GM12878 (cell line): Measurements from ENCODE around the gene UBE2I. TPM values are rescaled to one million over a fixed set of nuclear protein-coding genes. Genes with fewer than 3 reads are reported as not detected.

Experiments
- ATAC-seq: fragments of 200-7000 bp; cut with Tn5 transposase; 3 replicates; pipeline ENCODE4 v1.9.1; 2020; ENCODE audit warnings: mild to moderate bottlenecking, moderate library complexity
- BruUV-seq: library from RNA; stranded (reverse); fragments of 400-500 nt; replicated peaks from 2 replicates; lab custom pipeline; 2021; lab: Mats Ljungman, UMichigan
- CTCF ChIA-PET: fragments of 300-600 bp; sonication (Branson Sonifier 250); formaldehyde crosslinking; extraction: SDS; loops from one replicate; lab custom pipeline; 2021; ENCODE audit warnings: inconsistent platforms; lab: Yijun Ruan, JAX
- POLR2A ChIA-PET: fragments of 350-600 bp; formaldehyde crosslinking; extraction: SDS; loops from one replicate; lab custom pipeline; 2021; ENCODE audit warnings: inconsistent platforms; lab: Charles Lee
- RAD21 ChIA-PET: fragments of 300-600 bp; sonication (Branson Sonifier 250); formaldehyde crosslinking; loops from one replicate; lab custom pipeline; 2023; ENCODE audit warnings: antibody characterized with exemption; ENCODE audit not compliant: unreplicated experiment; lab: Charles Lee
- SMC1A ChIA-PET: fragments of 300-600 bp; sonication (Branson Sonifier 250); formaldehyde crosslinking; loops from one replicate; lab custom pipeline; 2023; ENCODE audit not compliant: unreplicated experiment, uncharacterized antibody; lab: Charles Lee
- DNase-seq: peaks from one replicate; pipeline ENCODE4 v3.0.0-alpha.2; 2011; ENCODE audit warnings: low read depth, low spot score
- FAIRE-seq: peaks from 3 replicates; lab custom pipeline; 2011; peaks lifted over from hg19 to GRCh38; lab: Jason Lieb, UNC
- H2AFZ ChIP-seq: 2 replicates; pipeline ENCODE4 v1.6.0; 2011; ENCODE audit warnings: low read depth, low read length, control low read depth; ENCODE audit not compliant: control insufficient read depth
- H3K27ac ChIP-seq: 2 replicates; pipeline ENCODE4 v1.5.1; 2011; ENCODE audit warnings: control low read depth; ENCODE audit not compliant: control insufficient read depth, insufficient read depth
- H3K27me3 ChIP-seq, 2 experiments: replicated peaks in 1 of 2; 2 replicates each; pipeline versions ENCODE4 v1.6.0 to v1.6.1; 2011; ENCODE audit warnings: low read length in 1 of 2; ENCODE audit not compliant: control insufficient read depth in 2 of 2, insufficient read depth in 2 of 2
- H3K36me3 ChIP-seq, 2 experiments: 2 replicates each; pipeline ENCODE4 v1.5.1; 2011; ENCODE audit warnings: low read length in 1 of 2; ENCODE audit not compliant: control insufficient read depth in 2 of 2, insufficient read depth in 2 of 2
- H3K4me1 ChIP-seq: 2 replicates; pipeline ENCODE4 v1.6.1; 2011; ENCODE audit warnings: mild to moderate bottlenecking, low read length, moderate library complexity, mixed read lengths; ENCODE audit not compliant: control insufficient read depth, insufficient read depth
- H3K4me2 ChIP-seq: 2 replicates; pipeline ENCODE4 v1.6.0; 2011; ENCODE audit warnings: control low read depth; ENCODE audit not compliant: control insufficient read depth, insufficient read depth
- H3K4me3 ChIP-seq: fragments of 200-600 bp; sonication (generic); 2 replicates; pipeline ENCODE4 v1.5.1; 2016
- H3K79me2 ChIP-seq: 2 replicates; pipeline ENCODE4 v1.6.0; 2011; ENCODE audit warnings: low read length; ENCODE audit not compliant: control insufficient read depth, insufficient read depth
- H3K9ac ChIP-seq: 2 replicates; pipeline ENCODE4 v1.8.0; 2011; ENCODE audit warnings: low read length, control low read depth, mixed read lengths; ENCODE audit not compliant: control insufficient read depth, insufficient read depth
- H3K9me3 ChIP-seq: replicated peaks from 3 replicates; pipeline ENCODE4 v1.5.1; 2011; ENCODE audit warnings: mild to moderate bottlenecking, low read length; ENCODE audit not compliant: control insufficient read depth, insufficient read depth
- H4K20me1 ChIP-seq: 2 replicates; pipeline ENCODE4 v1.6.0; 2011; ENCODE audit not compliant: control insufficient read depth, insufficient read depth
- E2F8 ChIP-seq: fragments of 450-650 bp; IDR thresholded peaks from 2 replicates; pipeline ENCODE4 v1.6.1; 2018; ENCODE audit warnings: mild to moderate bottlenecking, low read depth, moderate library complexity; ENCODE audit not compliant: partially characterized antibody
- EGR1 ChIP-seq, 2 experiments: IDR thresholded peaks; 1 replicate in 1 of 2; 2 replicates in 1 of 2; pipeline ENCODE4 v1.6.1; 2011 to 2012; ENCODE audit warnings: low read depth in 2 of 2, low read length in 2 of 2, borderline replicate concordance in 1 of 2, mild to moderate bottlenecking in 1 of 2, moderate library complexity in 1 of 2
- NRF1 ChIP-seq: conservative IDR thresholded peaks from 2 replicates; pipeline ENCODE4 v1.6.1; 2011; ENCODE audit warnings: mild to moderate bottlenecking, low read depth, low read length, improper control_type of control experiment
- POLR2A ChIP-seq: IDR thresholded peaks from 2 replicates; pipeline ENCODE4 v1.6.1; 2011; ENCODE audit warnings: low read depth, mild to moderate bottlenecking, low read length
- POLR2AphosphoS2 ChIP-seq: IDR thresholded peaks from 2 replicates; pipeline ENCODE4 v1.6.1; 2011; ENCODE audit warnings: low read depth, mild to moderate bottlenecking, low read length, improper control_type of control experiment, moderate library complexity
- POLR2AphosphoS5 ChIP-seq: IDR thresholded peaks from 2 replicates; pipeline ENCODE4 v1.6.1; 2011; ENCODE audit warnings: mild to moderate bottlenecking, low read length, inconsistent platforms
- RAD51 ChIP-seq: fragments of 450-650 bp; IDR thresholded peaks from 2 replicates; pipeline ENCODE4 v1.6.1; 2016; ENCODE audit warnings: moderate library complexity, mild to moderate bottlenecking, inconsistent platforms
- RBBP5 ChIP-seq: fragments of 200-600 bp; sonication (generic); conservative IDR thresholded peaks from 2 replicates; pipeline ENCODE4 v1.6.1; 2016
- SREBF1 ChIP-seq: IDR thresholded peaks from 2 replicates; pipeline ENCODE4 v1.6.1; 2012; ENCODE audit warnings: mild to moderate bottlenecking, low read length
- STAT1 ChIP-seq: fragments of 450-650 bp; conservative IDR thresholded peaks from 2 replicates; pipeline ENCODE4 v1.6.1; 2014; ENCODE audit warnings: antibody characterized with exemption, mild to moderate bottlenecking
- ZNF207 ChIP-seq: fragments of 450-650 bp; IDR thresholded peaks from 2 replicates; pipeline ENCODE4 v1.6.1; 2014; ENCODE audit warnings: antibody characterized with exemption, mild to moderate bottlenecking, borderline replicate concordance
- ZNF622 ChIP-seq: fragments of 450-650 bp; IDR thresholded peaks from 2 replicates; pipeline ENCODE4 v1.6.1; 2017; ENCODE audit warnings: mild to moderate bottlenecking, inconsistent platforms
- WGBS: methylation state at CpG from one replicate; pipeline ENCODE4 v1.1.6; 2016; ENCODE audit warnings: low lambda C conversion rate; ENCODE audit not compliant: insufficient replicate concordance, insufficient coverage; ENCODE audit errors: missing lambda C conversion rate; 5-methylcytosine and 5-hydroxymethylcytosine counted together
- in situ Hi-C: fragments of 300-500 bp; cut with MboI; formaldehyde crosslinking; loops from 9 replicates; pipeline ENCODE4 v1.14.3; 2018; ENCODE audit warnings: mixed read lengths
- intact Hi-C: fragments of 100-400 bp; cut with micrococcal nuclease; formaldehyde crosslinking; loops from one replicate; pipeline ENCODE4 v1.14.2; 2022; ENCODE audit not compliant: unreplicated experiment
- polyA plus RNA-seq, 11 experiments: library from polyadenylated mRNA; depleted of rRNA in 4 of 11; unstranded in 6 of 11; stranded (reverse) in 5 of 11; fragments of >200 nt; fragmentation: Nextera tagmentation in 4 of 11; fragmentation: Illumina TruSeq in 1 of 11; extraction: Ambion mirVana in 4 of 11; extraction: Trizol in 1 of 11; gene quantifications; 1 replicate in 1 of 11; 2 replicates in 10 of 11; pipeline versions ENCODE4 v1.2.1 to v1.2.3, GENCODE V29; 2011 to 2016; ENCODE audit warnings: inconsistent platforms in 2 of 11, missing spikeins in 2 of 11, low read depth in 1 of 11
- total RNA-seq, 4 experiments: library from RNA; depleted of rRNA in 3 of 4; stranded (reverse); fragments of >200 nt in 3 of 4; fragmentation: Illumina TruSeq in 1 of 4; extraction: Trizol in 1 of 4; gene quantifications; 2 replicates each; pipeline versions ENCODE4 v1.2.1 to v1.2.3, GENCODE V29; 2013 to 2021
- TF ChIP-seq, protein P1 (sequence below): fragments of 450-650 bp; formaldehyde crosslinking; IDR thresholded peaks from 2 replicates; pipeline ENCODE4 v1.5.0; 2022; ENCODE audit warnings: mild to moderate bottlenecking, missing genetic modification characterization

The UBE2I gene
- total and polyA plus RNA-seq, 10 of the 15 experiments (the other 5 are each of a cell fraction or from before 2014, with no cell fraction given) = 47.5 to 243 (median 194) TPM

DNA sequence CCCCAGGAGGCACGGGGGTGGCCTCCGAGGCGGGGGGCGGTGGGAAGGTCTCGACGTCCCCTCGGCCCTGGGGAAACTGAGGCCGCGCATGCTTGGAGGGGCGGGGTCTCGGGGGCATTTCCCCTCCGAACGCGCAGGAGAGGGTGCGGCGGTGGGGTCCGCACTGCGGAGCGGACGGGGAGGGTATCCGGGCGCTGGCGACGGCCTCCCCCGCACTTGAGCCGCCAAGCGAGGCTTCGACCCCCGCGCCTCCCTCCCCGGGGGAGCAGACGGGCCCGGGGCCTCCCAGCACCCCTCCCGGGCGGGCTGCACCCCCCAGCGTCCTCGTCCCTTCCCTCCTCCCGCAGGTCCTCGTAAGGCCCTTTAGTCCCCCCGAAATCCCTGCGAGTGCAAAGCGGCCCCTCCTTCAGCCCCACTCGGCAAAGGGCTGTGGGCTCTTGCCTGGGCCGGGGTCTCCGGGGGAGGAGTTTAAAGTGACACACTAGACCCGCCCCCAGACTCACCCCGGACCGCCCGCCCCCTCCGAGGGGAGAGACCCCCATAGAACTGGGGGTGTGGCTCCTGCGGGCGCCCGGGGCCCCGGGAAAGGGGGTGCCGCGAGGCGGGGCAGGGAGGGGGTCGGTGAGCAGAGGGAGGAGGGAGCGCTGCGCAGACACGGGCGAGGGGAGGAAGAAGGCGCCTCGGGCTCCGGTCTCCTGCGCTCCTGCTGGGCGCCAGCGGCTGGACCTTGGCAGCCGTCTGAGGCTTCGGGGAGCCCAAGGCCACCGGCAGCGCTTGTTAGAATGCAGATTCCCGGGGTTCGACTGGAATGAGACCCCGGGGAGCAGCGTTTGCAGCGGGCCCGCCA lies 24.6 kb downstream of the UBE2I start (continued):
- TF ChIP-seq E2F8 (no peak), RAD51 (no peak), POLR2AphosphoS5 (no peak)

DNA sequence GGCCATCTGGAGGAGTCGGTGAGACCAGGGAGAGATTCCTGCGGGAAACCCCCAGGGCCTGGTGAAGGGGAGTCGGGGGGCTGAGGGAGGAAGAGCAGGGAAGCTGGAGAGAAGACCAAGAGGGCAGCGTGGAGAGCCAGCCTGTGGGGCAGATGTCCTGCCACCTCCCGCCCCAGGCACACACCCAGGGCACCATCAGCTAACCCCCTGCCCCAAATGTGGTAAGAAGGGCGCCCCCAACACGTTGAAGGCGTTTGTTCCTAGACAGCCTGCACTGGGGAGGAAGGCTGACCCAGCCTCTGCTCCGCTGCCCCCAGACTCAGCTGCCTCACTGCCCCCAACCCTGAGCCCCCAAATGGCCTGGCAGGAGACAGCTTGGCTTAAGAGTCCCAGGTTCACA lies 25.3 kb downstream of the UBE2I start:
- Histone ChIP-seq H3K4me3 (no peak overlapping the region), H3K79me2 (no peaks in the 10 kb centered on the region), H3K4me2 (no peak overlapping the region), H3K27me3 (peaks cover 5 to 14% of the 10 kb centered on the region in 2 experiments; a peak in 3 of 4 replicates), H3K27ac (no peak overlapping the region), H2AFZ (no peak overlapping the region), H3K4me1 (peaks cover 9% of the 10 kb centered on the region; the same call in 1 of the 2 replicates), H3K9ac (no peak overlapping the region), H3K36me3 (no peaks in the 10 kb centered on the region), H3K9me3 (peaks cover 2% of the 10 kb centered on the region; the same call in 2 of the 3 replicates), H4K20me1 (no peaks in the 10 kb centered on the region)
- RAD21 ChIA-PET = no interaction called here
- CTCF ChIA-PET = no interaction called here
- WGBS = 0% methylated on average over 9 of the region's 9 CpGs
- no TSS peak for BruUV-seq
- ATAC-seq (no peak), FAIRE-seq (no peak), DNase-seq (no peak)
- in situ Hi-C loops = no loop called here
- POLR2A ChIA-PET = no interaction called here
- SMC1A ChIA-PET = no interaction called here
- intact Hi-C loops = no loop called here
- TF ChIP-seq EGR1 (IDR thresholded peaks at IDR 0.05; ENCODE audit: borderline replicate concordance in 1 of 2, low read depth in 2 of 2, low read length in 2 of 2) (no peak), NRF1 (no peak), POLR2AphosphoS2 (no peak), ZNF207 (no peak), POLR2A (no peak), SREBF1 (no peak), ZNF622 (no peak), RBBP5 (no peak), E2F8 (no peak), STAT1 (no peak)
- TF ChIP-seq, protein P1, sequence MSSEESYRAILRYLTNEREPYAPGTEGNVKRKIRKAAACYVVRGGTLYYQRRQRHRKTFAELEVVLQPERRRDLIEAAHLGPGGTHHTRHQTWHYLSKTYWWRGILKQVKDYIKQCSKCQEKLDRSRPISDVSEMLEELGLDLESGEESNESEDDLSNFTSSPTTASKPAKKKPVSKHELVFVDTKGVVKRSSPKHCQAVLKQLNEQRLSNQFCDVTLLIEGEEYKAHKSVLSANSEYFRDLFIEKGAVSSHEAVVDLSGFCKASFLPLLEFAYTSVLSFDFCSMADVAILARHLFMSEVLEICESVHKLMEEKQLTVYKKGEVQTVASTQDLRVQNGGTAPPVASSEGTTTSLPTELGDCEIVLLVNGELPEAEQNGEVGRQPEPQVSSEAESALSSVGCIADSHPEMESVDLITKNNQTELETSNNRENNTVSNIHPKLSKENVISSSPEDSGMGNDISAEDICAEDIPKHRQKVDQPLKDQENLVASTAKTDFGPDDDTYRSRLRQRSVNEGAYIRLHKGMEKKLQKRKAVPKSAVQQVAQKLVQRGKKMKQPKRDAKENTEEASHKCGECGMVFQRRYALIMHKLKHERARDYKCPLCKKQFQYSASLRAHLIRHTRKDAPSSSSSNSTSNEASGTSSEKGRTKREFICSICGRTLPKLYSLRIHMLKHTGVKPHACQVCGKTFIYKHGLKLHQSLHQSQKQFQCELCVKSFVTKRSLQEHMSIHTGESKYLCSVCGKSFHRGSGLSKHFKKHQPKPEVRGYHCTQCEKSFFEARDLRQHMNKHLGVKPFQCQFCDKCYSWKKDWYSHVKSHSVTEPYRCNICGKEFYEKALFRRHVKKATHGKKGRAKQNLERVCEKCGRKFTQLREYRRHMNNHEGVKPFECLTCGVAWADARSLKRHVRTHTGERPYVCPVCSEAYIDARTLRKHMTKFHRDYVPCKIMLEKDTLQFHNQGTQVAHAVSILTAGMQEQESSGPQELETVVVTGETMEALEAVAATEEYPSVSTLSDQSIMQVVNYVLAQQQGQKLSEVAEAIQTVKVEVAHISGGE = no peak
